Kidney epithelial cell (primary cell): ENCODE results near the gene HLA-DPA1. TPM values are rescaled to one million over a fixed set of nuclear protein-coding genes. Genes with fewer than 3 reads are reported as not detected.

ENCODE experiments used
- DNase-seq: peaks from one replicate; pipeline ENCODE4 v3.0.0-alpha.2; 2010; ENCODE audit warnings: low read depth
- H3K27me3 ChIP-seq: 2 replicates; pipeline ENCODE4 v1.6.0; 2011; ENCODE audit warnings: low read length; ENCODE audit not compliant: control insufficient read depth, insufficient read depth
- H3K36me3 ChIP-seq: 2 replicates; pipeline ENCODE4 v1.5.1; 2011; ENCODE audit warnings: low read length; ENCODE audit not compliant: control insufficient read depth, insufficient read depth
- H3K4me3 ChIP-seq: 2 replicates; pipeline ENCODE4 v1.5.1; 2011; ENCODE audit warnings: low read depth, mild to moderate bottlenecking, control low read depth, low read length
- total RNA-seq: library from RNA; depleted of rRNA; stranded (reverse); fragments of >200 nt; gene quantifications from 2 replicates; pipeline ENCODE4 v1.2.3, GENCODE V29; 2015
- TF ChIP-seq, protein P1 (sequence below): IDR thresholded peaks from 2 replicates; pipeline ENCODE4 v1.5.1; 2011; ENCODE audit warnings: mild to moderate bottlenecking, moderate library complexity, low read length, control low read depth, inconsistent platforms; ENCODE audit not compliant: insufficient read depth, poor library complexity, severe bottlenecking

HLA-DPA1 gene
- total RNA-seq, 1 donor from 2014 or later: 0.29 TPM

DNA sequence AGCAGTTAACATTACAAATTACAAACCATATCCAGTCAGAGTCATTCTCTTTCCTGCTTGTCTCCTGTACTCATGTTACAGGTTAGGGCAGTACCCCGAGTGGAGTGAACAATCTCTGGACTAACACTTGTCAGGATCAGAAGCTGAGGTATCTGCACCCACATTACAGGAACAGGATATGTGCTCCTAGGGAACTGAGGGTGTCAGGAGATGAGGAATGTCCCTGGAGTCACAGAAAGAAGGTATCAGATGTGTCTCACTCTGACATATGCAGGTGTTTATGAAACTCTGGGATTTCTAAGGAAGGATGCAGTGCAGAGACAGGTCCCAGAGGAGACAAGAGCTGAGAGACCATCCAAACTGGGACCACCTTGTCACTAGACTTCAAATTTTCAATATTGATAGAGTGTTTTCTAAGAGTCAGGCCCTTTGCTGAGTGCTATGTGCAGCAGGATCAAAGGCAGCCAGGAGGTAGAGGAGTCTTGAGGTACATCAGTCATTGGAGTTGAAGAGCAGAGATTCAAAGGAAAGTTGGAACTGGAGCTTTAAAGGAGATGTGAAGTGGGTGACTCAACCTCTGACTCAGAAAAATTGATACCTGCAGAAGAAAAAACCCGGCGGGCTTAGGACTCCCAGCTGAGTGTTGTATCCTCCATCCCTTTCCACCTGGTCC is 14.9 kb upstream of the HLA-DPA1 start:
- no peaks in the 10 kb centered on the region for H3K36me3 ChIP-seq
- H3K4me3 ChIP-seq: no peak overlapping the region
- no peaks in the 10 kb centered on the region for H3K27me3 ChIP-seq
- DNase-seq: no peak
- TF ChIP-seq, protein P1, sequence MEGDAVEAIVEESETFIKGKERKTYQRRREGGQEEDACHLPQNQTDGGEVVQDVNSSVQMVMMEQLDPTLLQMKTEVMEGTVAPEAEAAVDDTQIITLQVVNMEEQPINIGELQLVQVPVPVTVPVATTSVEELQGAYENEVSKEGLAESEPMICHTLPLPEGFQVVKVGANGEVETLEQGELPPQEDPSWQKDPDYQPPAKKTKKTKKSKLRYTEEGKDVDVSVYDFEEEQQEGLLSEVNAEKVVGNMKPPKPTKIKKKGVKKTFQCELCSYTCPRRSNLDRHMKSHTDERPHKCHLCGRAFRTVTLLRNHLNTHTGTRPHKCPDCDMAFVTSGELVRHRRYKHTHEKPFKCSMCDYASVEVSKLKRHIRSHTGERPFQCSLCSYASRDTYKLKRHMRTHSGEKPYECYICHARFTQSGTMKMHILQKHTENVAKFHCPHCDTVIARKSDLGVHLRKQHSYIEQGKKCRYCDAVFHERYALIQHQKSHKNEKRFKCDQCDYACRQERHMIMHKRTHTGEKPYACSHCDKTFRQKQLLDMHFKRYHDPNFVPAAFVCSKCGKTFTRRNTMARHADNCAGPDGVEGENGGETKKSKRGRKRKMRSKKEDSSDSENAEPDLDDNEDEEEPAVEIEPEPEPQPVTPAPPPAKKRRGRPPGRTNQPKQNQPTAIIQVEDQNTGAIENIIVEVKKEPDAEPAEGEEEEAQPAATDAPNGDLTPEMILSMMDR: no peak

DNA sequence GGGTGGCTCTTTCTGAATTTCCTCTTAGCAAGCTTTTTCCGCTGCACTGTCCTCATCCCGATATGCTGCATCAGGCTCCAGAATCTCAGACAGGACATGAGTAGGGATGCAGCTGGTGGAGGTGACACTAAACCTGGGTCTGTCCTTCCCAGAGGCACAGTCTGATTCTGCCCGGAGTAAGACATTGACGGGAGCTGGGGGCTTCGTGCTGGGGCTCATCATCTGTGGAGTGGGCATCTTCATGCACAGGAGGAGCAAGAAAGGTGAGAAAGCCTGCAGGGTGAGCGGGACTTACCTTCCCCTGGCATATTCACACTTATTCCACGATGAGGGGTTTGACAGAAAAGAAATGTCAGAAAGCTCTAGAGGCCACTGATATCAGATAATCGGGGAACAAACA is 12.2 kb upstream of the HLA-DPA1 start:
- DNase-seq: no peak
- Histone ChIP-seq H3K36me3 (no peaks in the 10 kb centered on the region), H3K4me3 (no peak overlapping the region), H3K27me3 (no peaks in the 10 kb centered on the region)
- TF ChIP-seq, protein P1: no peak

DNA sequence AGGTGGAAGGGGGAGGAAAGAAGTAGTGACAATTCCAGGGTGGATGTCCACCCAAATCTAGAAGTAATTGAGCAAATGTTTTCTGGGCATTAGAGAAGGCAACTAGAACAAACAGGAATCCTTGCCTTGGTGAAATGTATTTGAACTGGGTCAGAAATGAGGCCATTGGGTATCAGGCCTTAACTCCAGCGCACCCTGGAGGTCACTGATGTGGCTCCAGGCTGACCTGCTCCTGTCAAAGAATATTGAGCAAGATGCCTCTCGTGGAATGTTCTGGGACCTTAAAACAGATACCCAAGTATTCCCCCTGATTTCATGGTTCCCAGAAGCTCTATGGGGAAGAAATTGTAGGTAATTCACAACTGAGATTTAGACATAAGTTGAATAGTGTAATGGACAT is 9.3 kb upstream of the HLA-DPA1 start:
- Histone ChIP-seq H3K4me3 (no peak overlapping the region), H3K36me3 (no peaks in the 10 kb centered on the region), H3K27me3 (peaks cover 7% of the 10 kb centered on the region)
- DNase-seq: no peak
- TF ChIP-seq, protein P1: peak; percentile 75

DNA sequence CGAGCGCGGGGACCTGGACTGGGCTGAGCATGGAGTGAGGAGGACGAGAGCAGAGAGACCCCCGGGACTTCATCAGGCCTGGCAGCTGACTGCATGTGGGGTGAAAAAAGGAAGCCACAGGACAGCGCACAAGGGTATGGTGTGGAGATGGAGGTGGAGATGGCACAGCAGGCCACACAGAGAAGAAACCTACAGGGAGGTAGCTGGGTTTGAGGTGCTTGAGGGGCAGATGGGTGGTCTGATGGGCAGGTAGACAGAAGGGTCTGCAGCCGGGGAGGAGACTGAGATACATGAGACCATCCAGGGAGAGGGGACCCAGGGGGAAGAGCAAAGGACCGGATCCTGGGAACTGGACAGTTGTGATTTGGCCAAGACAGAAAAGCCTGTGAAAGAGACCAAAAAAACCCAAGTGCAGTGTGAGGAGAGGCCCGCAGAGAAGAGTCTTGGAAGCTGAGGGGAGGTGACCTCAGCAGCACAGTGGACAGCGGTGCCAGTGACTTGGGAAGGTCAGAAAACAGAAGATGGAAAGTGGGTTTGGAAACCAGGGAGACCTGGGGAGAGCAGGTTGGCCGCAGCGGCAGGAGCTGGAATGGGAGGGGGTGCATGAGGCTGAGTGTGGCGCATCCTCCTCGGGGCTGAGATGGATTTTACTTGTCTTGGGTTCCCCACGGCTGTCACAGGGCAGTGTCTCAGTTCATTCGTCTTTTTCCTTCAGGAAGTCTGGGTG is 7.8 kb upstream of the HLA-DPA1 start:
- peak overlapping the region; percentile 38 for H3K4me3 ChIP-seq
- no peaks in the 10 kb centered on the region for H3K36me3 ChIP-seq
- TF ChIP-seq, protein P1: no peak
- no peak for DNase-seq
- peaks cover 7% of the 10 kb centered on the region for H3K27me3 ChIP-seq

DNA sequence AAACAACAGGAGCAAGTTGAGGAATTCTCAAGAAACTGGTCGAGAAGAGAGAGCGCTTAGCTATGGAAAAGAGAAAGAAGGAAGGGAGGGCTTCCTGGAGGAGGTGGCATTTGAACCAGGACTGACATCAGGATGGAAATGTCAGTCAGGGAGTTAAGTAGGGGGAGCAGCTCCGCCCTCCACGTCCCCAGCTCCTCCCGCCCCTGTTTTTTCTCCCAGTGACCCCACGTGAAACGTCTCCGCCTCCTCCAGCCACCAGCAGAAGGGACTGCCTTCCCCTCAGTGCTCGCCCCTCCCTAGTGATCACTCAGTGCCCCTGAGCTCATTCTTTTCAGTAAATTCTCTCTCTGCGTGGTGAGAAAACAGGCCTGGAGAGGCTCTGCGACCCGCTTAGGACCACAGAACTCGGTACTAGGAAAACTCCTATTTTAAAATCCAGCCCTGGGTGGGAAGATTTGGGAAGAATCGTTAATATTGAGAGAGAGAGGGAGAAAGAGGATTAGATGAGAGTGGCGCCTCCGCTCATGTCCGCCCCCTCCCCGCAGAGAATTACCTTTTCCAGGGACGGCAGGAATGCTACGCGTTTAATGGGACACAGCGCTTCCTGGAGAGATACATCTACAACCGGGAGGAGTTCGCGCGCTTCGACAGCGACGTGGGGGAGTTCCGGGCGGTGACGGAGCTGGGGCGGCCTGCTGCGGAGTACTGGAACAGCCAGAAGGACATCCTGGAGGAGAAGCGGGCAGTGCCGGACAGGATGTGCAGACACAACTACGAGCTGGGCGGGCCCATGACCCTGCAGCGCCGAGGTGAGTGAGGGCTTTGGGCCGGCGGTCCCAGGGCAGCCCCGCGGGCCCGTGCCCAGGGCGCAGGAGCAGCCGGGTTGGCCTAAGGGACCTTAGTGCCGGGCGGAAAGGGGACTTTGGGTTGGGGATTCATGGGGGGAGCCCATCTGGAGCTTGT is 7.0 kb upstream of the HLA-DPA1 start:
- DNase-seq: no peak
- peaks cover 9% of the 10 kb centered on the region for H3K27me3 ChIP-seq
- TF ChIP-seq, protein P1: no peak
- H3K36me3 ChIP-seq: no peaks in the 10 kb centered on the region
- peak overlapping the region; percentile 38 for H3K4me3 ChIP-seq
